HG03520 (cell line): Measurements from ENCODE around the gene C1QTNF9B.

Experiments used
- ATAC-seq: cut with Tn5 transposase; IDR thresholded peaks from one replicate; pipeline ENCODE4 v1.9.1; 2021; ENCODE audit warnings: mild to moderate bottlenecking, moderate library complexity; ENCODE audit not compliant: unreplicated experiment

C1QTNF9B gene

GRCh38 chr13:23861310-23861709 lies 36.0 kb downstream of the C1QTNF9B start:
- no peak for ATAC-seq

- no peak for ATAC-seq
These were observed 37.4 kb downstream of the C1QTNF9B start for GRCh38 chr13:23859904-23860303.

- no peak for ATAC-seq
These were observed 37.8 kb downstream of the C1QTNF9B start for GRCh38 chr13:23859455-23859854.

- ATAC-seq, result no peak
These were observed 38.8 kb downstream of the C1QTNF9B start for GRCh38 chr13:23858546-23858945.

- ATAC-seq, result no peak
These were observed 41.1 kb downstream of the C1QTNF9B start for GRCh38 chr13:23856008-23856750.

- ATAC-seq, result no peak
These were observed 41.9 kb downstream of the C1QTNF9B start for GRCh38 chr13:23855360-23855759.

- ATAC-seq, result no peak
These were observed 45.0 kb downstream of the C1QTNF9B start for GRCh38 chr13:23852351-23852750.

- ATAC-seq, result no peak
These were observed 46.2 kb downstream of the C1QTNF9B start for GRCh38 chr13:23851106-23851505.

GRCh38 chr13:23850134-23850533 lies 47.2 kb downstream of the C1QTNF9B start:
- no peak for ATAC-seq

- no peak for ATAC-seq
These were observed 47.6 kb downstream of the C1QTNF9B start for GRCh38 chr13:23849670-23850069.

- no peak for ATAC-seq
These were observed 48.6 kb downstream of the C1QTNF9B start for GRCh38 chr13:23848646-23849141.

GRCh38 chr13:23848019-23848418 lies 49.3 kb downstream of the C1QTNF9B start:
- no peak for ATAC-seq

GRCh38 chr13:23847497-23847896 lies 49.8 kb downstream of the C1QTNF9B start:
- ATAC-seq, result no peak

- ATAC-seq, result no peak
These were observed 52.1 kb downstream of the C1QTNF9B start for GRCh38 chr13:23845105-23845725.

- no peak for ATAC-seq
These were observed 53.2 kb downstream of the C1QTNF9B start for GRCh38 chr13:23844132-23844531.

- ATAC-seq, result no peak
These were observed 53.9 kb downstream of the C1QTNF9B start for GRCh38 chr13:23843436-23843835.

GRCh38 chr13:23842406-23842805 lies 54.9 kb downstream of the C1QTNF9B start:
- no peak for ATAC-seq
